ENCODE results near the gene ATP5IF1. TPM values are rescaled to one million over a fixed set of nuclear protein-coding genes. Genes with fewer than 3 reads are reported as not detected.

ATP5IF1 gene
- total RNA-seq, 4 donors from 2014 or later = 100 to 145 (median 118) TPM

DNA sequence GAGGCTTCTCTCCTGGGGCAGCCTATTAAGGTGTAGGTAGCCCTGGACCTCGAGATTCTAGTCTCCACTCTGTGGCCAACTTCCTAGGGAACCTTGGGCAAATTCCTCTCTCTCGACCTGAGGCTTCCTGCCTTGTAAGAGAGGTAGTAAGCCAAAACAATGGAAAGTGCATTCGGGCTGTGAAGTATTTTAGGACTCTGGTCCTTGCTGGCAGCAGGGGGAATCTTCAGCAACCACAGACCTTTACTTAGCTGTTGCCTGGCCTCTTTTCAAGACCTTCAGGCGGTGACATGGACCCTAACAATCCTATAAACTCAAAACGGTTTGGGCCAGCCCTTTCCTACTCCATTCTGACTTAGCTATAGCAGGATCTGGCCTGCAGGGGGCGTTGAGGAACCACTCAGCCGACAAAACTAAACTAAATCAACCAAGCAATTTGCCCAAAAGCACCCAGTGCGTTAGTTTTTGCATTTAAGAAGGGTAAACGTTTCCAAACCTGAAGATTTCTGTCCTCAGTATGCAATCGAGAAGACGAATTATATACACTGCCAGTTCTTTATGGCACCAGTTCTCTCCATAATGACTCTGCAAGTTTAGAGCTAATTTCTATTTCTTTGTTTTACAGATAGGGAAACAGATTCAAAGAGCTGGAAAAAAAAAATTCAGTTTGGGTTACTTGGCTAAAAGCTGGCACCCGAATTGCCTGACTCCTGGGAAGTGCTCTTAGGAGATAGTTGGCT is 12.5 kb downstream of the ATP5IF1 start:
- TF ChIP-seq, protein P1, sequence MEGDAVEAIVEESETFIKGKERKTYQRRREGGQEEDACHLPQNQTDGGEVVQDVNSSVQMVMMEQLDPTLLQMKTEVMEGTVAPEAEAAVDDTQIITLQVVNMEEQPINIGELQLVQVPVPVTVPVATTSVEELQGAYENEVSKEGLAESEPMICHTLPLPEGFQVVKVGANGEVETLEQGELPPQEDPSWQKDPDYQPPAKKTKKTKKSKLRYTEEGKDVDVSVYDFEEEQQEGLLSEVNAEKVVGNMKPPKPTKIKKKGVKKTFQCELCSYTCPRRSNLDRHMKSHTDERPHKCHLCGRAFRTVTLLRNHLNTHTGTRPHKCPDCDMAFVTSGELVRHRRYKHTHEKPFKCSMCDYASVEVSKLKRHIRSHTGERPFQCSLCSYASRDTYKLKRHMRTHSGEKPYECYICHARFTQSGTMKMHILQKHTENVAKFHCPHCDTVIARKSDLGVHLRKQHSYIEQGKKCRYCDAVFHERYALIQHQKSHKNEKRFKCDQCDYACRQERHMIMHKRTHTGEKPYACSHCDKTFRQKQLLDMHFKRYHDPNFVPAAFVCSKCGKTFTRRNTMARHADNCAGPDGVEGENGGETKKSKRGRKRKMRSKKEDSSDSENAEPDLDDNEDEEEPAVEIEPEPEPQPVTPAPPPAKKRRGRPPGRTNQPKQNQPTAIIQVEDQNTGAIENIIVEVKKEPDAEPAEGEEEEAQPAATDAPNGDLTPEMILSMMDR (IDR thresholded peaks at IDR 0.05; ENCODE audit: low read depth) = no peak

DNA sequence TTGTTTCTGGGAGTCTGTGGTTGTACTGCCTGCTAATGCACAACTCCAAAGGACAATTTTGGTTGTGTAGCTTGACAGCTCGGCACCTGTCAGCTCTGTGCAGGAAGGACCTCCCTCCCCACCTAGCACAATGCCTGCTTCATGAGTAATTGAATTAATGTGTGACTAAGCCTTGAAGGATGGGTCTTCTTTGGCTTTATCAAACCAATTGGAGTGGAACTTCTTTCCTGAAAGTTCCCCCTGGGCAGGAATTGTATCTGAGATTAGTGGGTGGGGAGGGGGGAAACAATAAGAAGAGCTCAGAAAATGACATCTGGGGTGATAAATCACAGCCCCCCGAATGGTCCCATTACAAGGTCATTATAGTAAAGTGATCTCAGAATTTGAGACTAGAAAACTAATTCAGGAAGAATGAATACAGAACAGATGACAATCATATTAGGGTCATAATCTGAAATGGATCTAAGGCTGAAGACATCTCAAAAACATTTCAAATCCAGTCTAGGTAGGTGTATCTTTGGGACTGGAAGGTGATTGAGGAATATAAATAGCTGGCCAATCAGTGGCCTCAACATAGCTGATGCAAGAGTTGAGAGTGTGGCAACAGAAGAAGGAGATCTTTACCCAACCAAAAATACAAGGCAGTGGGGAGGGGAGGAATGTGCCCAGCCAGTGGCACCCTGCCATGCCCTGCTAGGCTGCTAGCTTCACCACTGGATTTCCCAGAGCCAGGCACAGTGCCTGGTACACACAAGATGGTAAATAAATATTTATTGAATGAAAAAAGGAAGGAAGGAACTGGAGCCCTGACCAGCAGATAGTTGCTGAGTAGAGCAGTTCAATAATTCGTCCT is 13.3 kb downstream of the ATP5IF1 start:
- TF ChIP-seq, protein P1 (IDR thresholded peaks at IDR 0.05; ENCODE audit: low read depth) = no peak

DNA sequence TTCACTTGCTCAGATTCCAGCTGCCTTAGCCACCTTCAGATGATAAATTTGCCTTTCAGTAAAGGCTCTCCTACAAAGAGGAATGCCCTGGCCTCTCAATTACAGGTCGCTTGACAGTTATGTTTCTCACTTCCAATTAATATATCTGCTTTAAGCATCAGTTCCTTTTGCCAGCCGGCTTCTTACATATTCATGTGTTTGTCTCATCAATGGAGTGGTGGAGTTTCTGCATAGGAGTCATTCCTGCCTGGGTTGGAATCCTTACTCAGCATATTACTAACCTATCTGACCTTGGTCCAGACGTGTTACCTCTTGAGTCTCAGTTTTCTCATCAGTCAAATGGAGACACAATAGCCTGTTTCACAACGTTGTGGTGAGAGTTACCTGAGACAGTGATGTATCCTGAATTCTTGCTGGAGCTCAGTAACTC is 14.0 kb downstream of the ATP5IF1 start:
- TF ChIP-seq, protein P1 (IDR thresholded peaks at IDR 0.05; ENCODE audit: low read depth) = no peak

DNA sequence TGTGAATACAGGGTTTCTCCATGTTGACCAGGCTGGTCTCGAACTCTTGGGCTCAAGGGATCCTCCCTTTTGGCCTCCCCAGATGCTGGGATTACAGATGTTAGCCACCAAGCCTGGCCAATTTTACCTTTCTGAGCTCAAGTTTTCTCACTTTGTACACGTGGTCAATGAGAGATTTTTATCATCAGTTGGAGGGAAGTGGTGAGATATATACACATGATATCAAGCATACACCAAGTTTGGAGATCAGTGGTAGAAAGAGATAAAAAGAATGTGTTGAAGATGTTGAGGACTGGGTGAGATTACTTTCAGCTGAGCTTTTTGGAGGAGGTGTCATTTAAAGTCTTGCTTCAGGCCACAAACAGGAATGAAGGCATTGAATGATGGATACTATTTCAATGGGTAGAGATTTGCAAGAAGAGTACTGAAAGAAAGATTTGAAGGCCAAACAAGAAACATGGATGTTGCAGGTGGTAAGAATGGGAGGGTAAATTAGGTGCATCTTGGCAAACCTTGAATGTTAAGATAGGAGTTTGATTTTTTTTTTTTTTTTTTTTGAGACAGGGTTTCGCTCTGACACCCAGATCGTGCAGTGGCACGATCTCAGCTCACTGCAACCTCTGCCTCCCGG is 20.4 kb downstream of the ATP5IF1 start:
- TF ChIP-seq, protein P1 (IDR thresholded peaks at IDR 0.05; ENCODE audit: low read depth) = no peak

DNA sequence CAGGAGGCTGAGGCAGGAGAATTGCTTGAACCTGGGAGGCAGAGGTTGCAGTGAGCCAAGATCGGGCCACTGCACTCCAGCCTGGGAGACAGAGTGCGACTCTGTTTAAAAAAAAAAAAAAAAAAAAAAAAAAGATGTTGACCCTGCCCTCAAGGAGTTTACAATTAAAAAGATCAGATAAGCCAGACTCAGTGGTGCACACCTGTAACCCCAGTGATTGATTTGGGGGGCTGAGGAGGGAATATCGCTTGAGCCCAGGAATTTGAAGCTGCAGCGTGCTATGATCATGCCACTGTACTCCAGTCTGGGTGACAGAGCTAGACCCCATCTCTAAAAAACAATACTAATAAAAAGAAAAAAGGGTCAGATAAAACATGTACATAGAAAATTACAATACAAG is 21.8 kb downstream of the ATP5IF1 start:
- TF ChIP-seq, protein P1 (IDR thresholded peaks at IDR 0.05; ENCODE audit: low read depth) = no peak

DNA sequence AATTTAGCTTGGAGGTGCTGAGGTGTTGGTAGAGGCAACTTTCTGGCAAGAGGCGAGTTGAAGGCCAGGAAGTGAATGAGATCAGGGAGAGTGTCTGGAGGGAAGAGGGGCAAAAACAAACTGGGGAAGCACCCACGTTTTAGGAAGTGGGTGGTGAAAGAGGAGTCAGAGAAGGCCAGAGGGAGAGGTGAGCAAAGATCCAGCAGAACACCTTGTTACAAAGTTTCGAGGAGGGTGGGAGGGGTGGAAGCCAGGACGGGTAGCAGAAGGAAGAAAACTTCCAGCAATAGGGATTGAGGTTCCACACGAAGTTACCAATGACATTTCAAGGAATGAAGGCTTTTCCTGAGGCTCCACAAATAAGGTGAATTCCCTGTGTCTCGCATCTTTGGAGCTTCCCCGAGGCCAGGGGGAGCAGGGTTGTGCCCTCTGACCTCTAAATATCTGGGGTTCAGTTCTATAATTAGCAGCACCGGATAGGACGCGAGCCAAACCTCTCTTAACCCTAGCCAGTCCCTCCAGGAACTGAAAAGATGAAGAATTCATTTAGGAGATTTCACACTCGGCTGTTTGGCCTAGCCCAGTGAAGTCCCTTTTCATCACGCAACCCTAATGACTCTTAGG is 22.8 kb downstream of the ATP5IF1 start:
- TF ChIP-seq, protein P1 (IDR thresholded peaks at IDR 0.05; ENCODE audit: low read depth) = no peak
